GM12801 (cell line): ENCODE measurements around the gene MYO5B.

ENCODE experiments used
- TF ChIP-seq, protein P1 (sequence below): IDR thresholded peaks from one replicate; pipeline ENCODE4 v1.5.1; 2011; ENCODE audit warnings: control low read depth; ENCODE audit not compliant: insufficient read length; ENCODE audit errors: extremely low read depth

The MYO5B gene

DNA sequence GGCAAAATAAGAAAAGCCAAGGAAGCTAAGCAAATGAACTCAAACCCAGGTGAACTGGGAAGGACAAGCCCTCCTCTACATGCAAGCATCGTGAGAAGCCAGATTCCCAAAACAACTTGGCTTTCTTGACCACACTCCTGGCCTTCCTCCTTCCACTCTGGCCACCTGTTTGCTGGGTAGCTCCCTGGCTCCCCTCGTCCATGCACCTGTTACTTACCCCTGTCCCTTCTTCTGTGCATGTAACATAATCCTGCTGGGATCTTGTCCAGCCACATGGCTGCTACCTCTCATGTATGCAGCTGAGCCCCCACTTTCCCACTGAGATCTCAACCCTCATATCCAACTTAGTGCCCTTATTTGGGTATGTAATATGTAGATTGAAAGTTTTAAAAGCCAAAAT lies 121.6 kb downstream of the MYO5B start:
- TF ChIP-seq, protein P1, sequence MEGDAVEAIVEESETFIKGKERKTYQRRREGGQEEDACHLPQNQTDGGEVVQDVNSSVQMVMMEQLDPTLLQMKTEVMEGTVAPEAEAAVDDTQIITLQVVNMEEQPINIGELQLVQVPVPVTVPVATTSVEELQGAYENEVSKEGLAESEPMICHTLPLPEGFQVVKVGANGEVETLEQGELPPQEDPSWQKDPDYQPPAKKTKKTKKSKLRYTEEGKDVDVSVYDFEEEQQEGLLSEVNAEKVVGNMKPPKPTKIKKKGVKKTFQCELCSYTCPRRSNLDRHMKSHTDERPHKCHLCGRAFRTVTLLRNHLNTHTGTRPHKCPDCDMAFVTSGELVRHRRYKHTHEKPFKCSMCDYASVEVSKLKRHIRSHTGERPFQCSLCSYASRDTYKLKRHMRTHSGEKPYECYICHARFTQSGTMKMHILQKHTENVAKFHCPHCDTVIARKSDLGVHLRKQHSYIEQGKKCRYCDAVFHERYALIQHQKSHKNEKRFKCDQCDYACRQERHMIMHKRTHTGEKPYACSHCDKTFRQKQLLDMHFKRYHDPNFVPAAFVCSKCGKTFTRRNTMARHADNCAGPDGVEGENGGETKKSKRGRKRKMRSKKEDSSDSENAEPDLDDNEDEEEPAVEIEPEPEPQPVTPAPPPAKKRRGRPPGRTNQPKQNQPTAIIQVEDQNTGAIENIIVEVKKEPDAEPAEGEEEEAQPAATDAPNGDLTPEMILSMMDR, result no peak

DNA sequence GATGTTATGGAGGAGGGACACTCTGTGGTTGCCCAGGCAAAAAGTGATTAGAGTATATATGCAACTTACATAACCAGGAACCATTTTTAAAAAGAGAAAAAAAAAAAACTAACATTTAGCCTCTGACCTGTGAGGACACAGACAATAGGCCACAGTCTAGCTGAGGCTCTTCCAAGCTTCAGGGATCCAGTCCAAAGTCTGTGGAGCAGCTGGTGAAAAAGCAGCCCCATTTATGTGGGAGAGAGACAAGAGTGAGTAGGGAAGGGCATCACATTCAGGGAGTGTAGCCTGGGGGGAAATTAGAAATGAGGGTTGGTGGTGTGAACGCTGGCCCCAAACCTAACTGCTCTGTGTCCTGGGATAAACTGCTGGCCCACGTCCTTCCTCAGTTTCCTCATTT lies 122.8 kb downstream of the MYO5B start:
- TF ChIP-seq, protein P1, result no peak

GRCh38 chr18:50071397-50071796 lies 123.5 kb downstream of the MYO5B start:
- TF ChIP-seq, protein P1, result no peak

DNA sequence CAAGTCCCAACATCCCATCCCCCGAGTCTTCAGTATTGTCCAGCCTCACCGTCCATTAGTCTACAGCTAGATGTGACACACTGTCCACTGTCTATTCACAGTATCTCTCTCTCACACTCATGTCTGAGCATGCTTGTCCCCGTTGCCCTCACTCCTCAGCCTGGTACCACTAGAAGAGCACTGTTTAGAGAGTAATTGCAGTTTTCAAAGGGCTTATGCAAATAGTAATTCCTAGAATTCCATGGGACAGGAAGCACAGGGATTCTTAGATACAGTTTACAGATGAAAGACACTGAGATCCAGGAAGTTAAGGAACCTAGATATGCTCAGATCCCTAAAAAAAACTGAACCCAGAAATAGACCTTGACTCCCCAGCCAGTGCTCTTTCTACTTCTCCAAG lies 125.5 kb downstream of the MYO5B start:
- TF ChIP-seq, protein P1, result no peak

GRCh38 chr18:50065527-50065926 lies 129.4 kb downstream of the MYO5B start:
- TF ChIP-seq, protein P1, result no peak

DNA sequence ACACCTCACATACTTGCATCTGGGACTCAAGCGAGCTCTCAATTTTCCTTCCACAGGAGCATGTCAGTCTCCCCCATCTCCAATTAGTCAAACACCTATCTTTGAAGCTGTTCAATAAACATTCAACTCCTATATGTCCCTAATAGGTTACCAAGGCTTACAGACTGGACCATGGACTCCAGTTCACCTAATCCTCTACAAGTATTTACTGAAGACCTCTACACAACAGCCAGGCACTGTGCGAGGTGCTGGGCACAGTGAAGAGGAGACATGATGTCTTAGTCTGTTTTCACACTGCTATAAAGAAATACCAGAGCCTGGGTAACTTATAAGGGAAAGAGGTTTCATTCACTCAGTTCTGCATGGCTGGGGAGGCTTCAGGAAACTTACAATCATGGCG lies 129.9 kb downstream of the MYO5B start:
- TF ChIP-seq, protein P1, result no peak

DNA sequence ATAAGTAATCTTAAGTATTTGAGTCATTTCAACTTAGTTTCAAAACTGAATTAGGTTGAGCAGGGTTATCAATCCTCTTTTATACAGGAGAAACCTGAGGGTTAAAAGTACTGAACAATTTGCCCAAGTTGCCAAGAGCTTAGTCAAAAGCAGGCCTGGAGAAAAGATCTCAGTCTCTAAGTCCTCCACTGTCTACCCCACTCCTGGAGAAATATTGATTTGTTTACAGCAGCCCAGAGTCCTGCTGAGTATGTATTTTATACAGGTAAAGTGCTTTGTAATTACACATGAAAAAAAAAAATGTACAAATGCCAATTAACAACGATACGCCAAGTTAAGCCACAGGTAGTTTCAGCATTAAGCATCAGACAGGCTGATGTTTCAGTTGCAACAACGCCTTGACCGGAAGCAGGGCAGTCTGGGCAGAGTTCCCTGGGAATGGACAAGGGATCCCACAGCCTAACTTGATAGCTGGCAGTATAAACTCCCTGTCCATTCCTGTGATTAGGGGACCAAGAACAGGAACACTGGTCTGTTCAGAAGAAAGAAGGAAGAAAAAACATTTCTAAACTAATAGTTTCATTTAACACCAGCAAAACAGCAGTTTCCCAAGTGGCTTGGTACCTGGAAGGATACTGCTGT lies 132.9 kb downstream of the MYO5B start:
- TF ChIP-seq, protein P1, result no peak
